Mucosa of descending colon (tissue), 3 donors: ENCODE results near the gene COL7A1. TPM values are rescaled to one million over a fixed set of nuclear protein-coding genes. Genes with fewer than 3 reads are reported as not detected.

Experiments
- ATAC-seq: fragments of 200-7000 bp; cut with Tn5 transposase; one replicate; pipeline ENCODE4 v1.9.1; 2020; ENCODE audit warnings: mild to moderate bottlenecking, moderate library complexity
- DNase-seq, 3 donors: peaks; one replicate each; pipeline ENCODE4 v3.0.0-alpha.2; 2020
- H3K36me3 ChIP-seq: fragments of 200-600 bp; one replicate; pipeline ENCODE4 v1.8.0; 2021; ENCODE audit warnings: low read depth, mild to moderate bottlenecking
- H3K4me1 ChIP-seq: fragments of 200-600 bp; one replicate; pipeline ENCODE4 v1.8.0; 2021; ENCODE audit warnings: low read depth, mild to moderate bottlenecking
- H3K4me3 ChIP-seq: fragments of 200-600 bp; one replicate; pipeline ENCODE4 v1.8.0; 2021; ENCODE audit warnings: mild to moderate bottlenecking
- H3K9me3 ChIP-seq: fragments of 200-600 bp; one replicate; pipeline ENCODE4 v1.8.0; 2021; ENCODE audit warnings: mild to moderate bottlenecking
- CTCF ChIP-seq: fragments of 200-600 bp; IDR thresholded peaks from one replicate; pipeline ENCODE4 v1.8.0; 2022; ENCODE audit warnings: antibody characterized with exemption, mild to moderate bottlenecking
- intact Hi-C, 2 donors: fragments of 100-400 bp; cut with DNase I in 1 of 2; cut with micrococcal nuclease in 1 of 2; formaldehyde crosslinking; loops; one replicate each; pipeline versions ENCODE4 v1.11.0 to v1.11.1; 2022; cut with DNase I, micrococcal nuclease
- long read RNA-seq, 2 donors: library from polyadenylated mRNA; unstranded; transcript quantifications; one replicate each; pipeline ENCODE4 v2.0.0, GENCODE V29; 2019 to 2021
- total RNA-seq, 3 donors: library from RNA; stranded (reverse); fragmentation: NEBNext Ultra II Directional in 2 of 3; extraction: Animal tissue kit (Norgen Biotek cat#: 25700) in 2 of 3; gene quantifications; one replicate each; pipeline versions ENCODE4 v1.2.1 to v1.2.4, GENCODE V29; 2021 to 2023
- donor health status: DM: no; HTN: no; CAD: no; lungs with moderate emphysema.
- donor health status: DM: no; HTN: no; CAD: no.
- donor health status: DM: no; HTN: yes; CAD: no.

Gene COL7A1
- 1 to 10 TPM; 2.8 to 6.8 (median 3.9) TPM for total RNA-seq
- long read RNA-seq, donor 1, partial matches to known transcripts = 3 of 4 reads
- long read RNA-seq, donor 1, other reads (novel, unspliced or antisense) = 1 of 4 reads
- long read RNA-seq, donor 2 = 0 reads

DNA sequence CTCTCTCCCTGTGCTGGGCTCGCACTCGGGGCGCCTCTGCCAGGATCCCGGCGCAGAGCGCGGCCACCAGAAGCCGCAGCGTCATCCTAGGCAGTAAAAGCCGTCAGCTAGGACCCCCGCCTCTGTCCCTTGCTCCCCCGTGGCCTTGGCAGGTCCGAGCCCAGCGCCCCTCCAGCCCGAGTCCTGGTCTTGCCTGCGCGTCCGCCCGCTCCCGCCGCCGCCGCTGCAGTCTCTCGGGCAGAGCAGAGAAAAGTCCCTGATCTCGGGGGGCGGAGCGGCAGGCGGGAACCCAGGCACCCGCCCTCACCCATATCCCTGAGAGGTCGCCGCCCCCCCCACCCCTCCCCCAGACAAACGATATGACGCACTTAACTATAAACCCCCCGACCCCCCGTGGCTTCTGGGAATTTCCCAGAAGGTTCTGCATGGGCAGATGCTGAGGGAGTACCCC is at the start of gene COL7A1:
Gene COL7A1 (minus strand): TSS at position 255 of the 451 bp plus-strand sequence. CDS start 170 bp downstream, at position 85.
- Histone ChIP-seq H3K4me3 (no peak within 1 kb of the TSS), H3K4me1 (peaks cover 15% of the 10 kb centered on the region), H3K36me3 (peaks cover 11% of the 10 kb centered on the region), H3K9me3 (no peaks in the 10 kb centered on the region)
- TF ChIP-seq CTCF = no peak
- intact Hi-C loops = no loop called here
- DNase-seq (peak in 1 of 3 donors; percentile 43), ATAC-seq (no peak)

DNA sequence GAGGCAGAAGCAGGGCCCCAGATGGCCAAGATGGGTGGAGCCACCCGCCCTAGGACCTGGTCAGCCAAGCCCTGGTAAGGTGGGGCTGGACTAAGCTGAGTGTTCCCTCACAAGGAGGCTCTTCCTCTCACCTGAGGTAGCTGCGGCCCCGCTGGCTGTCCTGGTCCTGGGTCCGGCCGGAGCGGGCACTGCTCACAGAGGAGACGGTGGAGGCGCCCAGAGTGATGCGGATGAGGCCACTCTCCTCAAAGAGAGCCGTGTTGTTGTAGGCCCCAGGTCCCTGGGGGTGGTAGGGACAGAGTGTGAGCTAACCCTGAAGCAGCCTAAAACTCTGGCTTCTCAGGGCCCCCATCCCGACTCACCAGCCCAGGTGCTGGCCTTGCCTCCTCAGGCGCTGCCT is 47.5 kb upstream of the COL7A1 start:
- intact Hi-C loops = no loop called here
- H3K4me3 ChIP-seq = no peak overlapping the region
- DNase-seq (no peak), ATAC-seq (no peak)
- no peaks in the 10 kb centered on the region for H3K36me3 ChIP-seq
- no peaks in the 10 kb centered on the region for H3K9me3 ChIP-seq
- TF ChIP-seq CTCF = no peak
- no peaks in the 10 kb centered on the region for H3K4me1 ChIP-seq

GRCh38 chr3:48641396-48641795 is 46.3 kb upstream of the COL7A1 start:
- no peak for ATAC-seq

GRCh38 chr3:48639944-48640606 is 44.9 kb upstream of the COL7A1 start:
- TF ChIP-seq CTCF = no peak
- no peak for DNase-seq
- H3K9me3 ChIP-seq = no peaks in the 10 kb centered on the region
- H3K4me3 ChIP-seq = no peak overlapping the region
- no peak for ATAC-seq
- H3K36me3 ChIP-seq = no peaks in the 10 kb centered on the region
- peaks cover 7% of the 10 kb centered on the region for H3K4me1 ChIP-seq
- intact Hi-C loops = no loop called here

More at GRCh38 chr3:48641396-48641795, 46.3 kb upstream of the COL7A1 start:
- intact Hi-C loops = no loop called here
- Histone ChIP-seq H3K36me3 (no peaks in the 10 kb centered on the region), H3K4me1 (peaks cover 3% of the 10 kb centered on the region), H3K9me3 (no peaks in the 10 kb centered on the region), H3K4me3 (no peak overlapping the region)
- DNase-seq = no peak
- no peak for TF ChIP-seq CTCF

DNA sequence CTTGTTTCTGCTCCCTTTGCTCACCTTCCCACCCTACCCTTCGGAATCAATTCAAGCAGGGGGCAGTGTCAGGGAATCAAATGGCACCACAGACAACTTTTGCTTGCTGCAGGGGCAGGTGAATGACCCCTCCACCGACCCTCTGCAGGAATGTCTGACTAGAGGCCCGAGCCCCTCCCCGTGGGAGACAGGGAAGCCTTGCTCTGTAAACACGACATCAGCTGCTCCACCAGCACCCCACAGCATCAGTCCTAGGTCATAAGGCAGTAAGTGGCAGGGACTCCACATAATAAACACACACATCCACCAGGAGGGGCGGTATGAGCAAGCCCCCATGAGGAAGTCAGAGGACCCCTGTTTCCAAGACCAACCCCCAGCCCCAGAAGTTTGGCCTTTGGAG is 42.2 kb upstream of the COL7A1 start:
- Histone ChIP-seq H3K9me3 (no peaks in the 10 kb centered on the region), H3K36me3 (no peaks in the 10 kb centered on the region), H3K4me1 (peaks cover 19% of the 10 kb centered on the region), H3K4me3 (no peak overlapping the region)
- intact Hi-C loops = no loop called here
- no peak for TF ChIP-seq CTCF
- ATAC-seq = no peak
- no peak for DNase-seq
